ENCODE data around the gene CLBA1. TPM values are rescaled to one million over a fixed set of nuclear protein-coding genes. Genes with fewer than 3 reads are reported as not detected.

CLBA1 gene
- total RNA-seq, 1 donor, result 6.9 TPM

GRCh38 chr14:104982548-104983230 lies 2.9 kb upstream of the CLBA1 start:
- no peak for DNase-seq (ENCODE audit: low read depth)
- no peak for TF ChIP-seq CTCF (IDR thresholded peaks at IDR 0.05; ENCODE audit: insufficient read depth, low read depth, low read length)

DNA sequence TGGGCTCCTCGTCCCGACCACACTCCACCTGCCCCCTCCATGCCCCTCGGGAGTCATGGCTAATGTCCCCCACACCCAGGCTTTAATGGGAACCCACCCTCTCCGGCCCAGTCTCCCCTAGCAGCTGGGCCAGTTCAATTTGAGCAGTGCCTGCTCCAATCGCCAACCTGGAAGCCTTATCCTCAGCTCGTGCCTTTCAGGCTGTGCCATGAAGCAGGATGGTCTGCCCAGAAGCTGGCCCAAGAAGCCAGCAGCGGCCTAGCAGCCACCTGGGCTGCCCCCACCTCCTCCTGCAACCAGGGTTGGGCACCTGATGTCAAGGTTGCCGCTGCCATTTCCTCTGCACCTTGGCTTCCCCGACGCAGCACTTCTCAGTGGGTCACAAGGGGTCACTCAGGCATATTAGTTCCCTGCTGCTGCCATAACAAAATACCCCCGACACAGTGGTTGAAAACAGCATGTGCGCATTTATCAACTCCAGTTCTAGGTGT lies 2.3 kb upstream of the CLBA1 start:
- DNase-seq (ENCODE audit: low read depth), result no peak
- no peak for TF ChIP-seq CTCF (IDR thresholded peaks at IDR 0.05; ENCODE audit: insufficient read depth, low read depth, low read length)
- no peak overlapping the region for H3K4me3 ChIP-seq (ENCODE audit: low read depth, low read length)

More at GRCh38 chr14:104982548-104983230, 2.9 kb upstream of the CLBA1 start:
- no peak overlapping the region for H3K4me3 ChIP-seq (ENCODE audit: low read depth, low read length)

DNA sequence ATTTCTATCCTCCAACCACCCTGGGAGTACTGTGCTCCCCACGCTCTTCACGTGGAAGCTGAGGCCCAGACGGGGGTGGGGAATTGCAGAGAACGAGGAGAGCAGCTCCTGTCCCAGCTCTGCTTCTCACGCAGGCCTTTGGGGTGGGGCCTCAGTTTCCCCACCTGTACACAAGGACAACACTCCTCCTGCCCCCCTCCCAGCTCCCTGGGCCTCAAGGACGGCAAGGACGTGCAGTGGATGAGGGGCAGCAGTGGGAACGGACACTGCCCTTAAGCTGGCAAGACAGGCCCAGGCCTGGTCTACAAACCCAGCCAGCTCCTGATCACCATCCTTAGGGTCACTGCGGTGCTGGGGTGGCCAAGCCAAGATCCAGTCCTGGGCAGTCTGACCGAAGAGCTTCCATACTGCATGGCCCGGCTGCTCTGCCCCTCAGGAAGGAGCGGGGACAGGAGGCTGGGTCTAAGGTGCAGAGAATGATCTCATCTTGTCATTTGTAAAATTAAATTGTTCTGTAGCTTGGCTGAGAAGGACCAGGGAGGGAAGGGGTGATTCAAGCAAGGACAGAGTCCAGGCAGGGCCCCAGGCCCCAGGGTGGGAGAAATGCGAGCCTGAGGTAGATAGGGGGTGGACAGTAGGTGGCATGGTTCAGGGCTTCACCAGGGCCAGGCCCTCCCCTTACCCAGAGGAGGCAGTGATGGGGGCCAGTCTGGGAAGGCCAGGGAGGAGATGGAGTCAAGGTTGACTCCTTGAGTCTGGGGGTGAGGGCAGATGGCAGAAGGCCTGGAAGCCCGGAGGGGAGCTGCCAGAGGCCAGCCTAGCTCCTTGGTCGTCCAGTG lies 1.3 kb upstream of the CLBA1 start:
- no peak overlapping the region for H3K4me3 ChIP-seq (ENCODE audit: low read depth, low read length)
- no peak for TF ChIP-seq CTCF (IDR thresholded peaks at IDR 0.05; ENCODE audit: insufficient read depth, low read depth, low read length)
- no peak for DNase-seq (ENCODE audit: low read depth)

DNA sequence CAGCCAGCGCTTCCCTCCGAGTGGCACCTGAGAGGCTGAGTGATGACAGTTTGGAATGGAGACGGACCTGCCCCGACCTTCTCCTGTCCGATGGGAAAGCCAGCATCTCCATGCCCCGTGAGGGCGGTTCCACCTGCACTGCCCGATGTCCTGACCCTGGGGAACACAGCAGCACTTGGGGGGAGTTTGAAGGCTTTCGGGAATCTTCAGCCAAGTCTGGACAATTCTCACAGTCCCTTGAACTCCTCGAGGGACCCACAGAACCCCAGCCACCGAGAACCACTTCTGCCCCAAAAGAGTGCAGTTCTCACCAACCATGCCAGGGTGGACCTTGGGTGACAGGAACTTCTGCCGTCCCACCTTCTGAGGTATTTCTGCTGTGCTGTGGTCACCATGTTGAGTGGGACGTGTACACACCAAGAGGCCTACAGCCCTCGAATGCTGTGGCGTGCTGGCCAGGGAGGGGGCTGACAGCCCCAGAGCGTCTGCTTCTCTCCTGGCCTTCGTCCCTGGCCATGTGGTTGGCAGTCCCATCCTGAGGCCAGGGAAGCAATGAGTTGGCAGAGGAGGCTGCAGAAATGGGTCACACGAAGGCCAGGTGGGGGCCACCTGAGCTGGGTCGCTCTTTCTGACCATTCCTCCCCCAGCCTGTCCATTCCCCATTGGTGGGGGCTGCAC lies 1.0 kb downstream of the CLBA1 start:
- no peak for TF ChIP-seq CTCF (IDR thresholded peaks at IDR 0.05; ENCODE audit: insufficient read depth, low read depth, low read length)
- DNase-seq (ENCODE audit: low read depth), result no peak
- peak overlapping the region; percentile 74 for H3K4me3 ChIP-seq (ENCODE audit: low read depth, low read length)

DNA sequence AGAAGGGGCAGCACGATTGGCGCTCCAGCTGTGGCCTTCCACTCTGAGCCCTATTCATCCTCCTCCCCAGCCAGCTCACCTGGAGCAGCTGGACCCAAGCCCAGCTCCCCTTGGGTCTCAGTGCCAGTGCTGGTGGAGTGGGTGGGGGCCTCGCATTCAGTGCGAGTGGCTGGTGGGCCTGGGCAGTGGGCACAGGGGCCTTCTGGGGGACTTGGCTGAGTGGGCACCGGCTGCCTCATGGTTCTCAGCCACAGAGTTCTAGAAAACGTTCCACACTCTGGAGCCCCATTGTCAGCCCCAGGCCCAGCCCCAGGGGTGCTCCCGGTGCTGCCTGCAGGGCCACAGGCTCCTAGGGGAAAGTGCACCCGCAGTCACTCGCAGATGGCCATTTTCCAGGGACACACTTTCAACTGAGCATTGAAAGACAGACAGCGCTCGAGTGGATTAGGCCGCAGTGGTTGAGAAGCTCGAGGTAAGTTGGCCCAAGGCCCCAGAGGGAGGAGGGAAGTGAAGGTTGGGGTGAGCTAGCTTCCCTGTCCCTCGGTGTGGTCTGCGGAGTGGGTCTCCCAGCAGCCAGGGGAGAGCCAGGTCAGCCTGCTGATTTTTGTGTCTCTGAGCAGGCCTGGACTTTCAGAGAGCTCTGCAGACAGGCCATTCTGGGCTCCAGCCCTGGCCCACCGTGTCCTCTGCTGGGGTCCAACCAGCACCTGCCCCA lies 3.8 kb downstream of the CLBA1 start:
- no peak overlapping the region for H3K4me3 ChIP-seq (ENCODE audit: low read depth, low read length)
- no peak for DNase-seq (ENCODE audit: low read depth)
- no peak for TF ChIP-seq CTCF (IDR thresholded peaks at IDR 0.05; ENCODE audit: insufficient read depth, low read depth, low read length)

DNA sequence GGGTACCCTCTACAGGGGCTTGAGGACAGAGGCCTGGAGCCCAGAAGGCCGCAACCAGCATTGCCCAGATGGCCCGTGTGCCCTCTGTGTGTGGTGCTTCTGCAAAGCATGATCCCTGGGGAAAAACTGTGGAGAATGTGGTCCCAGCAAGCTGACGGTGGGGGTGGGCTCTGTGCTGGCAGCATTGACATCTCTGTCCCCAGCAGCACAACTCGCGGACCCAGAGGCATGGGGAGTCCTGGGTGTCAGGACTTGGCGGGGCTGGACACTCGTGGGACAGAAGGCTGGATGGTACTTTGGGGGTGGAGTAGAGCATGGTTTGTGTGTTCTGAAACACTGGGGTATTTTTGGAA lies 4.3 kb downstream of the CLBA1 start:
- DNase-seq (ENCODE audit: low read depth), result no peak
- TF ChIP-seq CTCF (IDR thresholded peaks at IDR 0.05; ENCODE audit: insufficient read depth, low read depth, low read length), result no peak
- no peak overlapping the region for H3K4me3 ChIP-seq (ENCODE audit: low read depth, low read length)
